ENCODE measurements around the gene DRC3.

DNA sequence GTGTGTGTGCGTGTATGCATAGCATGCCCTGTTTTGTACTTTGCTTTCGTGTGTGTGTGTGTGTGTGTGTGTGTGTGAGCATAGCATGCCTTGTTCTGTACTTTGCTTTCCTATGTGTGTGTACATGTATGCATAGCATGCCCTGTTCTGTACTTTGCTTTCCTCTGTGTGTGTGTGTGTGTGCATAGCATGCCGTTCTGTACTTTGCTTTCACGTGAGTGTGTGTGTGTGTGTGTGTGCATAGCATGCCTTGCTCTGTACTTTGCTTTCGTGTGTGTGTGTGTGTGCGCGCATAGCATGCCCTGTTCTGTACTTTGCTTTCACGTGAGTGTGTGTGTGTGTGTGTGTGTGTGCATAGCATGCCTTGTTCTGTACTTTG, 27.4 kb downstream of the DRC3 start:
- TF ChIP-seq POLR2AphosphoS5 (IDR thresholded peaks at IDR 0.05; ENCODE audit: insufficient read depth in 1 of 2, low read depth in 1 of 2): no peak
- TF ChIP-seq, protein P1, sequence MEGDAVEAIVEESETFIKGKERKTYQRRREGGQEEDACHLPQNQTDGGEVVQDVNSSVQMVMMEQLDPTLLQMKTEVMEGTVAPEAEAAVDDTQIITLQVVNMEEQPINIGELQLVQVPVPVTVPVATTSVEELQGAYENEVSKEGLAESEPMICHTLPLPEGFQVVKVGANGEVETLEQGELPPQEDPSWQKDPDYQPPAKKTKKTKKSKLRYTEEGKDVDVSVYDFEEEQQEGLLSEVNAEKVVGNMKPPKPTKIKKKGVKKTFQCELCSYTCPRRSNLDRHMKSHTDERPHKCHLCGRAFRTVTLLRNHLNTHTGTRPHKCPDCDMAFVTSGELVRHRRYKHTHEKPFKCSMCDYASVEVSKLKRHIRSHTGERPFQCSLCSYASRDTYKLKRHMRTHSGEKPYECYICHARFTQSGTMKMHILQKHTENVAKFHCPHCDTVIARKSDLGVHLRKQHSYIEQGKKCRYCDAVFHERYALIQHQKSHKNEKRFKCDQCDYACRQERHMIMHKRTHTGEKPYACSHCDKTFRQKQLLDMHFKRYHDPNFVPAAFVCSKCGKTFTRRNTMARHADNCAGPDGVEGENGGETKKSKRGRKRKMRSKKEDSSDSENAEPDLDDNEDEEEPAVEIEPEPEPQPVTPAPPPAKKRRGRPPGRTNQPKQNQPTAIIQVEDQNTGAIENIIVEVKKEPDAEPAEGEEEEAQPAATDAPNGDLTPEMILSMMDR (IDR thresholded peaks at IDR 0.05): no peak

Measured in vagina (tissue), 2 donors.